ENCODE data around the gene KCNK7.

- TF ChIP-seq CTCF (IDR thresholded peaks at IDR 0.05) (no peak), POLR2A (IDR thresholded peaks at IDR 0.05) (no peak)
These were observed 21.0 kb upstream of the KCNK7 start for GRCh38 chr11:65616575-65617001.

All from body of pancreas (tissue), 4 donors.